RPMI8226 (cell line): ENCODE measurements around the gene MDGA2.

Source experiments
- DNase-seq: peaks from one replicate; pipeline ENCODE4 v3.0.0-alpha.2; 2015

The MDGA2 gene

DNA sequence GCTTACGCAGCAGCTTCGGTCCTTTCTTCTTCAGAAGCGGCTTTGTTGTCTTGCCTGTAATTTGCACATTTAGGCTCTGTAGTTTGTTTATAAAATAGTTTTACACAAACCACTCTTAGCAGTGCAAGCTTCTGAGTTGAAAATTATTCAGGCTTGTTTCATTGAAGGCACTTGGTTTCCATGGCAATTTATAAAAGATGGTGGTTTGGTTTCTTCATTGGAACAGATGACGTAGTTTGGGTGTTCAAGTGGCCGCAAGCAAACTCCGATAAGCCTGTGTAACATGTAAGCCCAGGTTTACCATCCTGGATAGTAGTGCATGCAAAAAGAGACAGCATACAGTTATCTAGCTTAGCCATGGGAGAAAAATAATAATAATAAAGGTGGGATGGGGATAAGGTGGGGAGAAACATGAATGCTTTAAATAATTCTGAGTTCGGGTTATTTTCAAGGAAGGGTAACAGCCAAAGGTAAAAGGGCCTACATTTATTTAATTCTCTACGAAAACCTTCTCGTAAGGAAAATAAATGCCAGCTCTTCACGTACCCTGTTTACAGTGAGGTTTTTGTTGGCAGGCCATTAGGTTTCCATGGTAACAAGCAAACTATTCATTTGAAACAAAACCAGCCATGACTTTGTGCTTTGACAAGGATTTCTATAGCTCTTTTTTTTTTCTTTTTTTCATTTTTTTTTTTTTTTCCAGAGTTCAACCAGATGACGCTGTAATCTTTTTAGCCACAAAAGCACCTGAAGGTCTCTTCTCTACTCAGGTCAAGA is 834.3 kb downstream of the MDGA2 start:
- no peak for DNase-seq

DNA sequence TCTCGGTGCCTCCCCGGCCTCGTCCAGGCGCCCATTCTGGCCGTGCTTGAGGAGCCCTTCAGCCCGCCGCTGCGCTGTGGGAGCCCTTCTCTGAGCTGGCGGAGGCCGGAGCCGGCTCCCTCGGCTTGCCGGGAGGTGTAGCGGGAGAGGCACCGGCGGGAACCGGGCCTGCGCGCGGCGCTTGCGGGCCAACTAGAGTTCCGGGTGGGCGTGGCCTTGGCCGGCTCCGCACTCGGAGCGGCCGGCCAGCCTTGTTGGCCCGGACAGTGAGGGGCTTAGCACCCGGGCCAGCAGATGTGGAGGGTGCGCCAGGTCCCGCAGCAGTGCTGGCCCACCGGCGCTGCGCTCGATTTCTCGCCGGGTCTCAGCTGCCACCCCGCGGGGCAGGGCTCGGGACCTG is 855.1 kb downstream of the MDGA2 start:
- DNase-seq = no peak

DNA sequence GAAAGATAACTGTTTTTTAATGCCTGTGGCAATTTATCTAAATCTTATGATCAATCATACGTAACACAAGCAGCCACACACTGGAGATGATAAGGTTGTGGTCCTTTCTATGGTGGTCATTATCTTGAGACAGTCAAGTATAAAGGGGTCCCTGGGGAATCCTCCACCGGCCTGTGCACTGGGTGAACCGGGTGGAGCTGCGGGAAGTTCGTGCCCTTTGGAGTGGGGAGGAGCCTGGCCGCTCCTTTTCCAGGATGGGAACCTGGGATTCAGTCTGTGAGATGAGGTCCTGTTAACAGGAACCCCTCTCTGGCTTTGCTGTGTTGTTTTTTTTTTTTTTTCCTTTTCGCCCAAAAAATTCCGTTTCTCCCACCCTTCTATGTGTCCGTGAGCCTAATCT is 856.3 kb downstream of the MDGA2 start:
- no peak for DNase-seq

DNA sequence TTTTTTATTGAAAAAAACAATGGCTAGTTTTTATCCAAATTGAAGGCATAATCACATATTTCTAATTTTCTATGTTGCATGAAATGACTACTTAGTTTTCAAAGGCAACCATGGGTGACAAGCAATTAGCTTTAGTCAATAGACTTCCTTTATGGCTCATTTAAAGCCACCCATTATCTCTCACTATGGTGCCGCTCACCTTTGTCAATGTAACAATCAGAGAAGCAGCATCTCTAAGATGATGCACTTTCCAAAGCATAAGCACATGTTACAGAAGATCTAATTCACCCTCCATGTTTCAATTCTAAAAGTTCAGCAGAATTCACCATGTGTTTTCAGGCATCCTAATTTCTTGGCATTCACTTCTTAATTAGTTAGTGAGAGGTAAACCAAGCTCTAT is 857.3 kb downstream of the MDGA2 start:
- no peak for DNase-seq

DNA sequence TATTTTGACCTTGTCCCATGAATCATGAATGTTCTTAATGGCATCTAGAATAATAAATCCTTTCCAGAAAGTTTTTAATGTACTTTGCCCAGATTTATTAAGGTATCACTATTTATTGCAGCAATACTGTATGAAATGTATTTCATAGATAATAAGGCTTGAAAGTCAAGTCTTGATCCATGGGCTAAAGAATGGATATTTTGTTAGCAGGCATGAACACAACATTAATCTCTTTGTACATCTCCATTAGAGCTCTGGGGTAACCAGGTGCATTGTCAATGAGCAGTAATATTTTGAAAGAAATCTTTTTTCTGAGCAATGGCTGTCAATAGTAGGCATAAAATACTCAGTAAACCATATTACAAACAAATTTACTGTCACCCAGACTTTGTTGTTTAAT is 882.3 kb downstream of the MDGA2 start:
- no peak for DNase-seq
